ENCODE measurements around the gene BHLHA15. TPM values are rescaled to one million over a fixed set of nuclear protein-coding genes. Genes with fewer than 3 reads are reported as not detected.

BHLHA15 gene
- total and polyA plus RNA-seq, 2 of the 8 experiments (the other 6 are each of a cell fraction or from before 2014, with no cell fraction given), result 1.1 to 2.7 TPM

DNA sequence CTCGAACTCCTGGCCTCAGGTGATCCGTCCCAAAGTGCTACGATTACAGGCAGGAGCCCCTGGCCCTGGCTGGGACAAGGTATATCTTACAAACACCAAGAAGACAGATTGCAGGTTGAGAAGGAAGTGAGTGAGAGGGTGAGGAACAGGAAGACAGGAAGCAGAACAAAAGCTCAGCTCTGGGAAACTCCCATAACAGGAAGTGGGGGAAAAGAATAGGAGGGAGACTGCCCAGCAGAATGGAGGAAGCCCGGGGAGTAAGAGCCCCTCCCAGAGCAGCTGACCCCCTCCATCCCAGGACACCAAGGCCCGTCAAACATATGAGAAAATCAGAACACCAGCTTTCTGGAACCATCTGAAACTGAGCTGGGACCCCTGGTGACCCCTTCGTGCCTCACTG lies 37.9 kb downstream of the BHLHA15 start:
- no peaks in the 10 kb centered on the region for H3K9me3 ChIP-seq (ENCODE audit: insufficient read depth in 2 of 2, low read depth in 1 of 2, low read length in 1 of 2)
- no peak overlapping the region for H3K23ac ChIP-seq (ENCODE audit: insufficient read length)
- no peak overlapping the region for H3K27ac ChIP-seq (ENCODE audit: low read depth, low read length)
- H3K4ac ChIP-seq (replicated peaks; ENCODE audit: insufficient read length, low read depth, low read length), result no peak overlapping the region
- H3K79me1 ChIP-seq (ENCODE audit: low read depth, low read length), result no peaks in the 10 kb centered on the region; the same call in 1 of the 2 replicates
- no peak overlapping the region for H3K56ac ChIP-seq (replicated peaks; ENCODE audit: insufficient read length, low read depth, low read length)
- H2AK5ac ChIP-seq (ENCODE audit: low read depth, low read length), result no peak overlapping the region
- H2AFZ ChIP-seq (ENCODE audit: low read length), result no peak overlapping the region
- no peak overlapping the region for H2BK5ac ChIP-seq (ENCODE audit: low read depth, low read length)
- H4K8ac ChIP-seq (ENCODE audit: extremely low read depth, insufficient read depth, low read length), result no peak overlapping the region
- H3K36me3 ChIP-seq (ENCODE audit: control insufficient read depth in 2 of 4, insufficient read depth in 4 of 4, low read length in 3 of 4), result no peaks in the 10 kb centered on the region
- POLR2A ChIA-PET (ENCODE audit: partially characterized antibody), result no interaction called here
- H3K4me3 ChIP-seq (ENCODE audit: extremely low read depth in 1 of 4, insufficient read depth in 2 of 4, low read depth in 3 of 4, low read length in 4 of 4), result no peak overlapping the region
- H3K4me2 ChIP-seq (ENCODE audit: insufficient read depth in 1 of 2, low read depth in 2 of 2, low read length in 2 of 2), result no peak overlapping the region
- H4K20me1 ChIP-seq (replicated peaks in 1 of 2; ENCODE audit: control insufficient read depth in 1 of 2, insufficient read depth in 2 of 2, low read length in 2 of 2), result no peaks in the 10 kb centered on the region
- WGBS, 2 experiments (ENCODE audit: extremely low coverage in 1 of 2, insufficient coverage in 1 of 2, insufficient read length in 1 of 2, insufficient replicate concordance in 2 of 2, low coverage in 1 of 2, low lambda C conversion rate in 2 of 2, missing lambda C conversion rate in 1 of 2), result 83% methylated on average over 6 of the region's 6 CpGs; no CpG with 5 or more reads in 1 of the 2 experiments
- no peak overlapping the region for H3K14ac ChIP-seq (ENCODE audit: insufficient read length)
- no peak overlapping the region for H4K5ac ChIP-seq (ENCODE audit: insufficient read length, low read depth, low read length)
- CTCF ChIA-PET (ENCODE audit: partially characterized antibody), result no interaction called here
- H2BK20ac ChIP-seq (ENCODE audit: low read length), result no peak overlapping the region
- H3K23me2 ChIP-seq (ENCODE audit: low read depth, low read length), result peaks cover 6% of the 10 kb centered on the region
- peaks cover 0 to 7% of the 10 kb centered on the region in 2 experiments; a peak in 1 of 4 replicates for H3K79me2 ChIP-seq (ENCODE audit: control insufficient read depth in 1 of 2, insufficient read depth in 2 of 2, low read length in 2 of 2)
- no peak for FAIRE-seq
- no peaks in the 10 kb centered on the region; a peak in 1 of 7 replicates for H3K27me3 ChIP-seq (replicated peaks in 1 of 4; ENCODE audit: control insufficient read depth in 3 of 4, extremely low read depth in 1 of 4, insufficient read depth in 3 of 4, low read length in 3 of 4)
- no peak for DNase-seq (ENCODE audit: low read depth in 1 of 2, low spot score in 2 of 2)
- no peak overlapping the region for H3K9ac ChIP-seq (replicated peaks in 1 of 4; ENCODE audit: extremely low read depth in 1 of 4, low read depth in 3 of 4, low read length in 3 of 4)
- no peak overlapping the region for H2BK15ac ChIP-seq (ENCODE audit: low read length)
- H3K18ac ChIP-seq (ENCODE audit: extremely low read depth, low read length), result no peak overlapping the region
- no peak overlapping the region for H2BK120ac ChIP-seq (replicated peaks; ENCODE audit: low read depth, low read length)
- no peak overlapping the region for H4K91ac ChIP-seq (replicated peaks; ENCODE audit: insufficient read length, low read length)
- no peak overlapping the region for H2BK12ac ChIP-seq (ENCODE audit: low read depth, low read length)
- H3K4me1 ChIP-seq (replicated peaks in 1 of 4; ENCODE audit: control insufficient read depth in 3 of 4, insufficient read depth in 4 of 4, low read length in 3 of 4), result peaks cover 0 to 14% (median 3%) of the 10 kb centered on the region in 4 experiments; a peak in 4 of 7 replicates
- TF ChIP-seq BCL11A (IDR thresholded peaks at IDR 0.05; ENCODE audit: low read depth in 2 of 2, low read length in 2 of 2) (no peak), BRCA1 (IDR thresholded peaks at IDR 0.05; ENCODE audit: low read depth, low read length) (no peak), CEBPB (IDR thresholded peaks at IDR 0.05; ENCODE audit: low read depth, low read length) (no peak), JUN (IDR thresholded peaks at IDR 0.05; ENCODE audit: low read depth, low read length) (no peak), NANOG (IDR thresholded peaks at IDR 0.05; ENCODE audit: insufficient read depth, low read depth, low read length, poor library complexity, severe bottlenecking) (no peak), SP4 (IDR thresholded peaks at IDR 0.05; ENCODE audit: low read length) (no peak), RBBP5 (IDR thresholded peaks at IDR 0.05; ENCODE audit: borderline replicate concordance, low read depth, low read length) (no peak), KDM4A (IDR thresholded peaks at IDR 0.05; ENCODE audit: low read depth, low read length, severe bottlenecking) (no peak), KDM5A (IDR thresholded peaks at IDR 0.05; ENCODE audit: low read length) (no peak), RFX5 (IDR thresholded peaks at IDR 0.05; ENCODE audit: borderline replicate concordance, low read depth, low read length) (no peak), BACH1 (IDR thresholded peaks at IDR 0.05; ENCODE audit: low read length) (no peak), SIRT6 (IDR thresholded peaks at IDR 0.05; ENCODE audit: low read length) (no peak), TEAD4 (IDR thresholded peaks at IDR 0.05; ENCODE audit: low read depth, low read length) (no peak), YY1 (IDR thresholded peaks at IDR 0.05; ENCODE audit: low read depth, low read length) (no peak)
- TF ChIP-seq, protein P1, sequence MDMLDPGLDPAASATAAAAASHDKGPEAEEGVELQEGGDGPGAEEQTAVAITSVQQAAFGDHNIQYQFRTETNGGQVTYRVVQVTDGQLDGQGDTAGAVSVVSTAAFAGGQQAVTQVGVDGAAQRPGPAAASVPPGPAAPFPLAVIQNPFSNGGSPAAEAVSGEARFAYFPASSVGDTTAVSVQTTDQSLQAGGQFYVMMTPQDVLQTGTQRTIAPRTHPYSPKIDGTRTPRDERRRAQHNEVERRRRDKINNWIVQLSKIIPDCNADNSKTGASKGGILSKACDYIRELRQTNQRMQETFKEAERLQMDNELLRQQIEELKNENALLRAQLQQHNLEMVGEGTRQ (IDR thresholded peaks at IDR 0.05; ENCODE audit: low read length), result no peak

Data from H1 (cell line).